GM13977 (cell line): Measurements from ENCODE around the gene SRP72.

Experiments
- DNase-seq: peaks from one replicate; pipeline ENCODE4 v3.0.0; 2012; ENCODE audit warnings: low spot score
- CTCF ChIP-seq: IDR thresholded peaks from 2 replicates; pipeline ENCODE4 v1.5.1; 2012; ENCODE audit warnings: mild to moderate bottlenecking, control low read depth; ENCODE audit not compliant: insufficient read depth; ENCODE audit errors: extremely low read depth, missing control alignments
- in situ Hi-C: fragments of 300-500 bp; cut with MboI; formaldehyde crosslinking; loops from one replicate; pipeline ENCODE4 v1.12.0; 2022; ENCODE audit warnings: low sequenced_read_pairs, low pct_unique_long_range_greater_than_20kb, mixed read lengths, inconsistent platforms; ENCODE audit not compliant: unreplicated experiment

The SRP72 gene

GRCh38 chr4:56475917-56476316 is 8.5 kb downstream of the SRP72 start:
- no peak for TF ChIP-seq CTCF
- peak; percentile 20 for DNase-seq
- in situ Hi-C loops = no loop called here

DNA sequence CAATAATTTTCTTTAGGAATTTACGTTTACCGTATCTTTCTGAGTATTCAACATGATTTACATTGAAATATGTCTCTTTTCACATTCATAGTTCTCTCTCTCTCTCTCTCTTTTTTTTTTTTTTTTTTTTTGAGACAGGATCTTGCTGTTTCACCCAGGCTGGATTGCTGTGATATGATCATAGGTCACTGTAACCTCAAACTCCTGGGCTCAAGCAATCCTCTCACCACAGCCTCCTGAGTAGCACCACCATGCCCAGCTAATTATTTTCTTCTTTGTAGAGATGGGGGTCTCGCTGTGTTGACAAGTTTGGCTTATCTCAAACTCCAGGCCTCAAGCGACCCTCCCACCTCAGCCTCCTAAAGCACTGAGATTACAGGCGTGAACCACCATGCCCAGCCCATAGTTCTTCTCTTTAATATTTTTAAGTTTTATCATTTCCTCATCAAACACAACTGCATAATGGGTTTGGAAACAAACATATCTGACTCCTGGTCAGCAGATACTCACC is 9.8 kb downstream of the SRP72 start:
- in situ Hi-C loops = no loop called here
- DNase-seq = no peak
- TF ChIP-seq CTCF = no peak

DNA sequence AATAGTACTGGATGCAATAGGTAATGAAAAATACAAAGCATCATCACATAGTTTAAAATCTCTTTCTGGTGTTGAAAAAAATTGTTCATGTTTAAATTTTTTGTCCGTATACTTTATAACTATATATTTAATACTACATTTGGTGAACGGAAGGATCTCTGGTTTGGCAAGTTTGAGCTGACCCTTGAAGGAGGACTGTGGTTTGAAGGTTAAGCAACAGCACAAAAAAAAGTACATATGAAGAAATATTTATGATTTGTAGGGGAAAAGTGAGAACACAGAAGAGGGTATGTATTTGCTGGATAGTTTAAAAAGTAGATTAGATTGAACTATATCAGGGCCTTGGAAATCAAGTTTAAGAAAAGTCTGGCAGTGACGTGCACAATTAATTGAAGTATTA is 13.3 kb downstream of the SRP72 start:
- DNase-seq = no peak
- no peak for TF ChIP-seq CTCF
- in situ Hi-C loops = no loop called here

DNA sequence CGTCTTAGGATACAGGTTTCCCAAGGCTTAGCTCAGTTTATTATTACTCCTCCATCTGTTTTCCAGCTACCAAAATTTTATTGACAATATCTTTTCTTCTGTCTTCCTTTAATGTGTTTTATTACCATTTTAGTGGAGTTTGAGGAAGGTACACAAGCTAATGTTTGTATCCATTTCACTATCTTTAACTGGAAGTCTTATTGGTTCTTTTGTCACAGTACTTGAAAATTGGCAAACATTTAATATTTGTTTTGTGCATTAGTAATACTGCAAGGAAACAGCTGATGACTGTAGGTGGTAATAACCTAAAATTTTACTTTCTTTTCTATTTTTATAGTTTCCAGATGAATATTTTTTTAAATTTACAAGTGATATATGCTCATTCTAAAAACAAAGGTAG is 28.8 kb downstream of the SRP72 start:
- DNase-seq = no peak
- no peak for TF ChIP-seq CTCF
- in situ Hi-C loops = no loop called here

- no peak for TF ChIP-seq CTCF
- in situ Hi-C loops = no loop called here
- DNase-seq = peak; percentile 53
These were observed 38.1 kb downstream of the SRP72 start, which contains the start of gene ARL9 for GRCh38 chr4:56505269-56506130. Gene ARL9 (plus strand): TSS chr4:56505791. CDS start chr4:56505863, 72 bp downstream.

DNA sequence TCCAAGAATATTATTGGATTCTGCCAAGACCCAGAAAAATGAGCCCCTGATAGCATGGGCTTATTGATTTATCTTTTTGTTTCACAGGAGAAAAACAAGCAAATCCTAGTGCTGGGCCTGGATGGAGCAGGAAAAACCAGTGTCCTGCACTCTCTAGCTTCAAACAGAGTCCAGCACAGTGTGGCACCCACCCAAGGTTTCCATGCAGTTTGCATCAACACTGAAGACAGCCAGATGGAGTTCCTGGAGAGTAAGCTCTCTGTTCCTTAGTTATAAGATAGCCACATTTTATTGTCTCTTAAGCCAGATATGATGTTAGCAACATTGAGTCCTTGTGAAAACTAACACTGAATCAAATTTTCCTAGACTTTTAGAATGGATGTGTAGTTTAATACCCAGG is 43.7 kb downstream of the SRP72 start:
- in situ Hi-C loops = no loop called here

More for the DNA sequence above, 43.7 kb downstream of the SRP72 start:
- no peak for DNase-seq
- no peak for TF ChIP-seq CTCF
